ENCODE measurements around the gene MNX1. TPM values are rescaled to one million over a fixed set of nuclear protein-coding genes. Genes with fewer than 3 reads are reported as not detected.

MNX1 gene
- total and polyA plus RNA-seq, 2 donors (not counting 3 experiments of a cell fraction or from before 2014, with no cell fraction given) = not detected

- Histone ChIP-seq H3K27ac (ENCODE audit: insufficient read depth, low read depth, low read length) (no peak overlapping the region), H3K79me2 (ENCODE audit: control insufficient read depth, insufficient read depth, low read length) (no peaks in the 10 kb centered on the region), H4K20me1 (replicated peaks; ENCODE audit: control insufficient read depth, extremely low read depth, insufficient read depth, low read length) (no peaks in the 10 kb centered on the region), H3K36me3 (ENCODE audit: control insufficient read depth in 2 of 2, extremely low read depth in 1 of 2, insufficient read depth in 2 of 2, low read length in 2 of 2) (no peaks in the 10 kb centered on the region), H3K4me3 (replicated peaks in 1 of 3; ENCODE audit: insufficient read depth in 1 of 3, low read depth in 1 of 3, low read length in 3 of 3) (no peak overlapping the region), H2AFZ (ENCODE audit: low read depth, low read length) (no peak overlapping the region), H3K27me3 (ENCODE audit: control insufficient read depth in 2 of 2, insufficient read depth in 2 of 2, low read length in 2 of 2) (peaks cover 90 to 100% of the 10 kb centered on the region in 2 experiments), H3K9ac (replicated peaks; ENCODE audit: extremely low read depth, insufficient read depth, low read length) (no peak overlapping the region), H3K9me3 (replicated peaks; ENCODE audit: control insufficient read depth, insufficient read depth, low read length) (no peaks in the 10 kb centered on the region), H3K9me1 (replicated peaks; ENCODE audit: control insufficient read depth, extremely low read depth, insufficient read depth, low read length) (no peaks in the 10 kb centered on the region), H3K4me2 (ENCODE audit: insufficient read depth, low read length) (no peak overlapping the region), H3K4me1 (ENCODE audit: control insufficient read depth, extremely low read depth, insufficient read depth, low read length) (no peaks in the 10 kb centered on the region)
- ChIA-PET POLR2A (no interaction called here), CTCF (no interaction called here)
- no TSS peak for BruUV-seq (replicated peaks)
- dilution Hi-C loops (cut with MboI; ENCODE audit: extremely low pct_ligation_motif_present, low sequenced_read_pairs) (no loop called here), intact Hi-C loops (cut with micrococcal nuclease) (loop anchor here (2.0 to 5.0 kb wide), 2 partner anchors 16 to 118 kb away; partner anchors contain the start of gene UBE3C)
- no peak for TF ChIP-seq POLR2AphosphoS5 (IDR thresholded peaks at IDR 0.05; ENCODE audit: insufficient read depth, low read depth, low read length)
- peak; percentile 92 for TF ChIP-seq EZH2 (IDR thresholded peaks at IDR 0.05; ENCODE audit: borderline replicate concordance, low read depth, low read length, severe bottlenecking)
- FAIRE-seq = no peak
- DNase-seq (ENCODE audit: low read depth, low spot score) = no peak
Observed at GRCh38 chr7:157018997-157019608, 8.6 kb upstream of the MNX1 start.

- POLR2A ChIA-PET = no interaction called here
Observed at GRCh38 chr7:157018328-157018996, 8.0 kb upstream of the MNX1 start.

More at GRCh38 chr7:157018328-157018996, 8.0 kb upstream of the MNX1 start:
- H3K4me2 ChIP-seq (ENCODE audit: insufficient read depth, low read length) = no peak overlapping the region
- dilution Hi-C loops (cut with MboI; ENCODE audit: extremely low pct_ligation_motif_present, low sequenced_read_pairs) (no loop called here), intact Hi-C loops (cut with micrococcal nuclease) (loop anchor here (2.0 to 5.0 kb wide), 2 partner anchors 16 to 119 kb away; partner anchors contain the start of gene UBE3C)
- H3K27ac ChIP-seq (ENCODE audit: insufficient read depth, low read depth, low read length) = no peak overlapping the region
- no peak overlapping the region for H2AFZ ChIP-seq (ENCODE audit: low read depth, low read length)
- no peaks in the 10 kb centered on the region for H3K79me2 ChIP-seq (ENCODE audit: control insufficient read depth, insufficient read depth, low read length)
- TF ChIP-seq JUN (IDR thresholded peaks at IDR 0.05; ENCODE audit: borderline replicate concordance, insufficient read depth, insufficient read length, low read depth) = no peak
- no peak for TF ChIP-seq CTCF (IDR thresholded peaks at IDR 0.05; ENCODE audit: extremely low read depth in 1 of 2, insufficient read depth in 1 of 2, low read depth in 1 of 2, low read length in 2 of 2)
- TF ChIP-seq POLR2A (IDR thresholded peaks at IDR 0.05; ENCODE audit: low read depth, low read length) = no peak
- peak; percentile 75 for TF ChIP-seq EZH2 (IDR thresholded peaks at IDR 0.05; ENCODE audit: borderline replicate concordance, low read depth, low read length, severe bottlenecking)
- no peak overlapping the region for H3K4me3 ChIP-seq (replicated peaks in 1 of 3; ENCODE audit: insufficient read depth in 1 of 3, low read depth in 1 of 3, low read length in 3 of 3)
- no peaks in the 10 kb centered on the region for H3K36me3 ChIP-seq (ENCODE audit: control insufficient read depth in 2 of 2, extremely low read depth in 1 of 2, insufficient read depth in 2 of 2, low read length in 2 of 2)
- no peaks in the 10 kb centered on the region for H3K9me3 ChIP-seq (replicated peaks; ENCODE audit: control insufficient read depth, insufficient read depth, low read length)
- CTCF ChIA-PET = no interaction called here
- BruUV-seq (replicated peaks) = no TSS peak
- FAIRE-seq (no peak), DNase-seq (ENCODE audit: low read depth, low spot score) (no peak)
- H3K4me1 ChIP-seq (ENCODE audit: control insufficient read depth, extremely low read depth, insufficient read depth, low read length) = no peaks in the 10 kb centered on the region
- peaks cover 95 to 100% of the 10 kb centered on the region in 2 experiments for H3K27me3 ChIP-seq (ENCODE audit: control insufficient read depth in 2 of 2, insufficient read depth in 2 of 2, low read length in 2 of 2)
- no peaks in the 10 kb centered on the region for H3K9me1 ChIP-seq (replicated peaks; ENCODE audit: control insufficient read depth, extremely low read depth, insufficient read depth, low read length)
- H3K9ac ChIP-seq (replicated peaks; ENCODE audit: extremely low read depth, insufficient read depth, low read length) = no peak overlapping the region
- H4K20me1 ChIP-seq (replicated peaks; ENCODE audit: control insufficient read depth, extremely low read depth, insufficient read depth, low read length) = no peaks in the 10 kb centered on the region

Data from endothelial cell of umbilical vein (primary cell).